VCaP (cell line): ENCODE data around the gene NPS.

Source experiments
- H3K27ac ChIP-seq: fragments of 450-650 bp; 2 replicates; pipeline ENCODE4 v1.5.1; 2017
- TF ChIP-seq, protein P1 (sequence below): fragments of 450-650 bp; conservative IDR thresholded peaks from 2 replicates; pipeline ENCODE4 v1.5.1; 2017; ENCODE audit warnings: mild to moderate bottlenecking, moderate library complexity

The NPS gene

DNA sequence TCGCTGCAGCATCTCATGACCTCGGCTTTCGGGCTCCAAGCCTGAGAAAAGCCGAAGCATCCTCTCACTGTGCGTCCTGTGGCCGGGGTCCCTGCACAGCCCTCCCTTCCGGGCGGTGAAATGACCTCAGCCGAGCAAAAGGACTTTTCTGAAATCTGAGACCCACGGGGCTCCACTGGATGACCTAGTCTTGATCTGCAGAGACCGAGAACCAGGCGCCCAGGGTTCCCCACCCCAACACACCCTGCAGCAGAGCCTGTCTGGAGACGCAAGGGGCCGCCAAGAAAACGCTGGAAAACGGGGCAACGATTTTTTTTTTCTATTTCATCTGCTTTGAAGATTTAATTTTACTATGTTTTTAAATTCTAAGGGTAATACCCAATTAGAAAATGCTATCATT is 31.7 kb downstream of the NPS start:
- TF ChIP-seq, protein P1, sequence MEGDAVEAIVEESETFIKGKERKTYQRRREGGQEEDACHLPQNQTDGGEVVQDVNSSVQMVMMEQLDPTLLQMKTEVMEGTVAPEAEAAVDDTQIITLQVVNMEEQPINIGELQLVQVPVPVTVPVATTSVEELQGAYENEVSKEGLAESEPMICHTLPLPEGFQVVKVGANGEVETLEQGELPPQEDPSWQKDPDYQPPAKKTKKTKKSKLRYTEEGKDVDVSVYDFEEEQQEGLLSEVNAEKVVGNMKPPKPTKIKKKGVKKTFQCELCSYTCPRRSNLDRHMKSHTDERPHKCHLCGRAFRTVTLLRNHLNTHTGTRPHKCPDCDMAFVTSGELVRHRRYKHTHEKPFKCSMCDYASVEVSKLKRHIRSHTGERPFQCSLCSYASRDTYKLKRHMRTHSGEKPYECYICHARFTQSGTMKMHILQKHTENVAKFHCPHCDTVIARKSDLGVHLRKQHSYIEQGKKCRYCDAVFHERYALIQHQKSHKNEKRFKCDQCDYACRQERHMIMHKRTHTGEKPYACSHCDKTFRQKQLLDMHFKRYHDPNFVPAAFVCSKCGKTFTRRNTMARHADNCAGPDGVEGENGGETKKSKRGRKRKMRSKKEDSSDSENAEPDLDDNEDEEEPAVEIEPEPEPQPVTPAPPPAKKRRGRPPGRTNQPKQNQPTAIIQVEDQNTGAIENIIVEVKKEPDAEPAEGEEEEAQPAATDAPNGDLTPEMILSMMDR, result no peak
- H3K27ac ChIP-seq, result no peak overlapping the region

DNA sequence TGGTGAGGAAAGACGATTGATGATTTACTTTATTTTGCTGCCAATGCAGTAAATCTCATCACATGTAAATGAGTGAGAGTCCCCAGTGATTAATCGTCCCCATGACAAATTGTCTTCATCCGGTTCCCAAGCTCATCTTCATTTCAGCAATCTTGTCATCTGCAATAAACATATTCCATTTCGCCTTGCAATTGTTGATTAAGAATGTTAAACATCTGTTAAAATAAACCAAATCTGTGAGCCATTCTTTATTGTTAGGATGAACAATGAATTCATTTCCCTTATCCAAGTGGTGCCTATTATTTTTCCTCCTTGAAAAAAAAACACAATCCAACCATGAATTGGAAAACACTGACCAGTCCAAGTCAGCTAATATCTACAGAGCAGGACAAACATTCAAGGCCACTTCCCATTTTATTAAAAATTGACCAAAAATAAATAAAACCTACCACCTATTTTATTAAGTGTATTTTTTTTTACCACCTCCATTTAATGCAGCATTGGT is 36.5 kb downstream of the NPS start:
- no peak overlapping the region for H3K27ac ChIP-seq
- TF ChIP-seq, protein P1, result no peak

DNA sequence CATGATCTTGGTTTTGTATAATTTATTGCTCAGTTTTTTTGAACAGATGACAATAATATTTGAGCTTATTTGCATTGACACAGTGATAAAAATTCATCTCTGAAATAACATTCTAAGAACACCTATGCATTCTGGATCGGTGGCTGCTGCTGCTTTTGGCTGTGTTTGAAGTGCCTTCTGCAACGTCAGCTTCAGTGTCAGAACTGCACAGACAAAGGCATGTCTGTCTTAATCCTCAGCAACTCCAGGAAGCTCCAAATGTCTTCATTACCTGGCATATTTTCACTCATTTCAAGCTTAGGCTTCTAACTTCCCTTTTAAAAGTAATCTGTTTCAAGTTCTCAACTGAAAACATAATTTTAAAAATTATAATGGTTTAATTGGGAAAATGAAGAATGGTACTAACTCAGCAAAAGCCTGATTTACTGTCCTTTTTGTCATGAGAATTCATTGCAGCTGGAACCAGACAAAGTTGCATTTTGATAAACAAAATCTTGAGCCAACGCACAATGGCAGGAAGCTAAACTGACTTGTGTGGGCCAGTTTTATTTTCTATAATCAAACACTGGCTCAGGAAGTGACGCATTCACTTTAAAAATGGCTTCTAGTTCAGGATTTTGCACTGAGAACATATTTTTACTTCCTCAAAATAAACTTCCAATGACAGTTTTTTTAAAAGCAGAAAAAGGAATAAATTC is 38.7 kb downstream of the NPS start:
- H3K27ac ChIP-seq, result no peak overlapping the region
- TF ChIP-seq, protein P1, result no peak

DNA sequence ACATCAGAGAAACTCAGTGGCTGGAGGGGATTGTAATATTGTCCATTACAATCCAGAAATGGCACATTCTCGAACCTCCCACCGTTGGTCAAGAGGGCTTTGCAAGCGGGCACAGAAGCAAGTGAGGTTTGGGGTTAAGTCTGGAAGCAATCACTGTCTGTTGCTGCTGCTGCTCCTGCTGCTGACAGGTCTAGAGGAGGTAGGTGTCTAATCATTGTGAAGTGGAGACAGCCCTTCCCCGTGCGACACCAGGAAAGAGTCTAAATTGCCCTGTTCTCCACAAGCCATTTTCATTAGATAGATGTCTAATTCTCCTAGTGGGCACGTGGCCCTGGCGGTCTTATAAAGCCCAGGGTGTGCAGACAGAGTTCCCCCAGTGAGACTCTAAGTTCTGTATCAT is 43.5 kb downstream of the NPS start:
- TF ChIP-seq, protein P1, result no peak
- H3K27ac ChIP-seq, result no peak overlapping the region

DNA sequence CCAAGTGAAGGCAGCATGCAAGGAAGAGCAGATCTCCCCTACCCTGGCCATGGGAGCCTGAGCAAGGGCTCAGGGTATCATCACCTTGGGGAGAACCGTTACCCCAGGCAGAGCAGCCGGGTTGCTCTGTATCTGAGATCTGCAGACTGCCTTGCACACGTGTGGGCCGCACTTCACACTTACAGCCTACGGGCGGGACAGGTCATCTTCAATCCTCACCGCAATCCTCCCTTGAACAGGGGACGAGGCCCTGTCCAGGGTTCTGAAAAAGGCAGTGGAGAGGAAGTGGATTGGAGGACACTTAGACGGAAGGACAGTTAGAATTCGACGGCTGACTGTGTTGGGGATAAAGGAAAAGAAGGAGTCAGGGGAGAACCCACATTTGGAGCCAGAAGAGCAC is 51.4 kb downstream of the NPS start:
- H3K27ac ChIP-seq, result no peak overlapping the region
- TF ChIP-seq, protein P1, result no peak
